ENCODE measurements around the gene COL4A1.

The COL4A1 gene

GRCh38 chr13:110341445-110342244 lies 34.7 kb upstream of the COL4A1 start:
- no peak for DNase-seq (ENCODE audit: low spot score)

- no peak for DNase-seq (ENCODE audit: low spot score)
Observed at GRCh38 chr13:110340812-110341444, 34.0 kb upstream of the COL4A1 start.

- DNase-seq (ENCODE audit: low spot score), result no peak
Observed at GRCh38 chr13:110339975-110340550, 33.1 kb upstream of the COL4A1 start.

- DNase-seq (ENCODE audit: low spot score), result no peak
Observed at GRCh38 chr13:110339263-110339662, 32.3 kb upstream of the COL4A1 start.

- DNase-seq (ENCODE audit: low spot score), result no peak
Observed at GRCh38 chr13:110338441-110339101, 31.6 kb upstream of the COL4A1 start.

GRCh38 chr13:110337247-110337646 lies 30.3 kb upstream of the COL4A1 start:
- no peak for DNase-seq (ENCODE audit: low spot score)

- DNase-seq (ENCODE audit: low spot score), result no peak
Observed at GRCh38 chr13:110336681-110337080, 29.7 kb upstream of the COL4A1 start.

- DNase-seq (ENCODE audit: low spot score), result no peak
Observed at GRCh38 chr13:110336108-110336507, 29.2 kb upstream of the COL4A1 start.

GRCh38 chr13:110334841-110335490 lies 28.0 kb upstream of the COL4A1 start:
- no peak for DNase-seq (ENCODE audit: low spot score)

GRCh38 chr13:110334256-110334655 lies 27.3 kb upstream of the COL4A1 start:
- DNase-seq (ENCODE audit: low spot score), result no peak

- DNase-seq (ENCODE audit: low spot score), result no peak
Observed at GRCh38 chr13:110333837-110334236, 26.9 kb upstream of the COL4A1 start.

- DNase-seq (ENCODE audit: low spot score), result no peak
Observed at GRCh38 chr13:110332750-110333149, 25.8 kb upstream of the COL4A1 start.

GRCh38 chr13:110331362-110331761 lies 24.4 kb upstream of the COL4A1 start:
- no peak for DNase-seq (ENCODE audit: low spot score)

GRCh38 chr13:110330491-110331011 lies 23.6 kb upstream of the COL4A1 start:
- no peak for DNase-seq (ENCODE audit: low spot score)

- no peak for DNase-seq (ENCODE audit: low spot score)
Observed at GRCh38 chr13:110329798-110330461, 23.0 kb upstream of the COL4A1 start.

GRCh38 chr13:110329258-110329657 lies 22.3 kb upstream of the COL4A1 start:
- no peak for DNase-seq (ENCODE audit: low spot score)

- DNase-seq (ENCODE audit: low spot score), result no peak
Observed at GRCh38 chr13:110328573-110328972, 21.6 kb upstream of the COL4A1 start.

GRCh38 chr13:110327051-110327721 lies 20.2 kb upstream of the COL4A1 start:
- no peak for DNase-seq (ENCODE audit: low spot score)

- no peak for DNase-seq (ENCODE audit: low spot score)
Observed at GRCh38 chr13:110326263-110326904, 19.4 kb upstream of the COL4A1 start.

GRCh38 chr13:110324026-110324749 lies 17.2 kb upstream of the COL4A1 start:
- no peak for DNase-seq (ENCODE audit: low spot score)
